ENCODE results near the gene LRRIQ1.
"Not testable (repeated sequence)": the region's sequence is repeated elsewhere in the genome, so short reads cannot be mapped to it uniquely, and the experiment has no call there.

Gene LRRIQ1

DNA sequence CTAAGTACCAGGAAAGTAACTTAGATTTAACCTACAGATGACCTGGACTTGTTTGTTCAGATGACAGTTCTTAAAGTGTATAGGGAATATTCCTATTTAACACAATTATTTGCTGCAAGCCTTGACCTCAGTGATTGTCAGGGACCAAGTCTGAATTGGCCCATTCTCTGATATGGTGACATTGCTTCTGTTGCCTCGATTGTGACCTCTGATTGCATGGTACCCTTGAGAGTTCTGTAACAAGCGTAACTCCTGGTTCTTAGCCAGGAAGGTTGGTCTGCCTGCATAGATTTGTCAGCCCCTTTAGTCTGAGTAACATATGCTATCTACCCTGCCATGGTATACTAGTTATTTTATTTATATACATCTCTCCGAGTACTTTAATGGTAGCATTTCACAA lies 150.1 kb downstream of the LRRIQ1 start:
- DNase-seq: no peak
- Mint-ChIP-seq H3K36me3 (no peaks in the 10 kb centered on the region), H3K27ac (no peak overlapping the region), H3K4me3 (no peak overlapping the region), H3K9me3 (no peaks in the 10 kb centered on the region), H3K27me3 (no peaks in the 10 kb centered on the region), H3K4me1 (no peaks in the 10 kb centered on the region)
- CTCF ChIA-PET: no interaction called here

GRCh38 chr12:85188619-85189018 lies 152.5 kb downstream of the LRRIQ1 start:
- DNase-seq: no peak
- Mint-ChIP-seq H3K36me3 (no peaks in the 10 kb centered on the region), H3K27ac (no peak overlapping the region), H3K27me3 (no peaks in the 10 kb centered on the region), H3K4me3 (no peak overlapping the region), H3K9me3 (no peaks in the 10 kb centered on the region), H3K4me1 (no peaks in the 10 kb centered on the region)
- CTCF ChIA-PET: no interaction called here

DNA sequence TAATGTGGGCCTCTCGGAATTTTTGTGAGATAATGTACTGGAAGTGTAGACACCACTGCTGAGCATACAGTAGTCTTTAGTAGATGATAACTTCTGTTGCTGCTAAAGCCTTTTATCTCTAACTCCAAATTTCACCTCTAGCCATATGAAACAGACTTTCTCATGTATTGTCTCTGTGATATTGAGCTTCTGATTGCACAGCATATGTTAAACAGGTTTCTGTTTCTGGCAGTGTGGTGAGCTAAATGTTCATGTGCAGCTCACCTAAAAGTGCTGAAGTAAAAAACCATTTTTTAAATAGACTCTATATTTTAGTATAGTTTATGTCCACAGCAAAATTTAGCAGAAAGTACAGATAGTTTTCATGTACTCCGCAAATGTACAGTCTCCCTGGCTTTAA lies 154.6 kb downstream of the LRRIQ1 start:
- CTCF ChIA-PET: no interaction called here
- Mint-ChIP-seq H3K4me1 (no peaks in the 10 kb centered on the region), H3K27me3 (no peaks in the 10 kb centered on the region), H3K4me3 (no peak overlapping the region), H3K27ac (no peak overlapping the region), H3K36me3 (no peaks in the 10 kb centered on the region), H3K9me3 (no peaks in the 10 kb centered on the region)
- DNase-seq: no peak

- H3K27me3 Mint-ChIP-seq, H3K4me3 Mint-ChIP-seq, H3K27ac Mint-ChIP-seq, DNase-seq, H3K4me1 Mint-ChIP-seq, CTCF ChIA-PET, H3K36me3 Mint-ChIP-seq: not testable (repeated sequence)
- H3K9me3 Mint-ChIP-seq: peaks cover 20% of the 10 kb centered on the region
These were observed 167.7 kb downstream of the LRRIQ1 start for GRCh38 chr12:85203809-85204208.

DNA sequence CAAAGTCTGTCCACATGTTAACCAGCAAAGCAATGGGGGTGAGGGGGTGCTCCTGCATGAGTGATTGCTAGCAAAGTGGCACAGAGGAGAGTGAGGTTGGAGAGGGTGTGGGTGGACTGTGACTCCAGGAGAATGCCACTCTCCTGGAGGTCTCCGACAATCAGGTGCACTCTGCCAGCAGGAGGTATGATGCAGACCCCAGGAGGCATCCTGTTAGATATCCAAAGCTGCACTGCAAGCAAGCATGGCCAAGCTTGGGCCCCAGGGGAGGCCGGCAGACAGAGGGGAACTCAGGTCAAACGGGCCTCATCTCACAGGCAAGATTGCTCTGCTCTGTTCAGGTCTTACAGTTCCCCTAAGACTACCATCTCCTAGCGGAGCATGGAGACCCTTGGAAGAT lies 170.4 kb downstream of the LRRIQ1 start:
- CTCF ChIA-PET: no interaction called here

GRCh38 chr12:85224339-85224738 lies 188.2 kb downstream of the LRRIQ1 start:
- H3K4me1 Mint-ChIP-seq, H3K36me3 Mint-ChIP-seq, H3K9me3 Mint-ChIP-seq, H3K4me3 Mint-ChIP-seq, DNase-seq, H3K27ac Mint-ChIP-seq, H3K27me3 Mint-ChIP-seq, CTCF ChIA-PET: not testable (repeated sequence)

More for the DNA sequence above, 170.4 kb downstream of the LRRIQ1 start:
- DNase-seq: no peak
- no peaks in the 10 kb centered on the region for H3K36me3 Mint-ChIP-seq
- H3K9me3 Mint-ChIP-seq: peaks cover 20% of the 10 kb centered on the region
- H3K27me3 Mint-ChIP-seq: no peaks in the 10 kb centered on the region
- H3K4me3 Mint-ChIP-seq: no peak overlapping the region
- H3K4me1 Mint-ChIP-seq: no peaks in the 10 kb centered on the region
- no peak overlapping the region for H3K27ac Mint-ChIP-seq

GRCh38 chr12:85225501-85225900 lies 189.3 kb downstream of the LRRIQ1 start:
- Mint-ChIP-seq H3K4me1 (no peaks in the 10 kb centered on the region), H3K4me3 (no peak overlapping the region), H3K36me3 (no peaks in the 10 kb centered on the region), H3K27me3 (no peaks in the 10 kb centered on the region), H3K27ac (no peak overlapping the region), H3K9me3 (no peaks in the 10 kb centered on the region)
- CTCF ChIA-PET: no interaction called here
- no peak for DNase-seq

GRCh38 chr12:85237327-85237726 lies 201.2 kb downstream of the LRRIQ1 start:
- Mint-ChIP-seq H3K36me3 (no peaks in the 10 kb centered on the region), H3K4me1 (no peaks in the 10 kb centered on the region), H3K27ac (no peak overlapping the region), H3K27me3 (no peaks in the 10 kb centered on the region), H3K4me3 (no peak overlapping the region), H3K9me3 (no peaks in the 10 kb centered on the region)
- no peak for DNase-seq
- CTCF ChIA-PET: no interaction called here

GRCh38 chr12:85244561-85244960 lies 208.4 kb downstream of the LRRIQ1 start:
- H3K36me3 Mint-ChIP-seq: no peaks in the 10 kb centered on the region

GRCh38 chr12:85253853-85254252 lies 217.7 kb downstream of the LRRIQ1 start:
- Mint-ChIP-seq H3K36me3 (no peaks in the 10 kb centered on the region), H3K4me1 (no peaks in the 10 kb centered on the region), H3K27me3 (no peaks in the 10 kb centered on the region), H3K27ac (no peak overlapping the region), H3K4me3 (no peak overlapping the region), H3K9me3 (no peaks in the 10 kb centered on the region)
- CTCF ChIA-PET: interaction anchor here (0.6 kb wide), 1 partner anchor 1250 kb away, joined by 3 read pairs; no protein-coding TSS in a partner anchor
- no peak for DNase-seq

More at GRCh38 chr12:85244561-85244960, 208.4 kb downstream of the LRRIQ1 start:
- Mint-ChIP-seq H3K4me1 (no peaks in the 10 kb centered on the region), H3K9me3 (no peaks in the 10 kb centered on the region), H3K27me3 (no peaks in the 10 kb centered on the region), H3K4me3 (no peak overlapping the region), H3K27ac (no peak overlapping the region)
- no peak for DNase-seq
- CTCF ChIA-PET: no interaction called here

GRCh38 chr12:85257671-85258070 lies 221.5 kb downstream of the LRRIQ1 start:
- no peaks in the 10 kb centered on the region for H3K4me1 Mint-ChIP-seq
- H3K9me3 Mint-ChIP-seq: no peaks in the 10 kb centered on the region
- no peak overlapping the region for H3K27ac Mint-ChIP-seq
- DNase-seq: no peak
- H3K27me3 Mint-ChIP-seq: no peaks in the 10 kb centered on the region
- CTCF ChIA-PET: no interaction called here
- no peak overlapping the region for H3K4me3 Mint-ChIP-seq
- no peaks in the 10 kb centered on the region for H3K36me3 Mint-ChIP-seq

DNA sequence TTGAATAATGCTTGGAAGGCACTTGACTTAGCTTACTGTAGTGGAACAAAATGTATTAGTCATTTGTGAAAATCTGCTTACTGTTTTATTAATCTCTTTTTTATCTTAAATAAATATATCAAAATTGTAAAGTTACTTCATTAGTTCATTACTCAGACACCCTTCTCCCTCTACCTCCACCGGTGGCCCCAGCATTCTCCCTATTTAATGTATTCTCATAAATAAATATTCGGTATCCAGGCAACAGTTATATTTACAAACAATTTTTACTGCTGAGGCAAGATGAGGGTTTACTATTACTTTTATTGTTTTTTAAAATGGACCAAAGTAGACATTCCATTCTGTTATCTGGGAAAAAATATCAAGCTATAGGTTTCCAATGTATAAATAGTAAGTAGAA lies 224.3 kb downstream of the LRRIQ1 start:
- Mint-ChIP-seq H3K4me1 (no peaks in the 10 kb centered on the region), H3K4me3 (no peak overlapping the region), H3K27me3 (no peaks in the 10 kb centered on the region), H3K27ac (no peak overlapping the region), H3K36me3 (no peaks in the 10 kb centered on the region), H3K9me3 (no peaks in the 10 kb centered on the region)
- CTCF ChIA-PET: no interaction called here
- no peak for DNase-seq

GRCh38 chr12:85260896-85261295 lies 224.7 kb downstream of the LRRIQ1 start:
- H3K9me3 Mint-ChIP-seq: no peaks in the 10 kb centered on the region
- H3K4me1 Mint-ChIP-seq: no peaks in the 10 kb centered on the region
- DNase-seq: no peak
- no peak overlapping the region for H3K27ac Mint-ChIP-seq
- CTCF ChIA-PET: no interaction called here
- no peaks in the 10 kb centered on the region for H3K27me3 Mint-ChIP-seq
- no peaks in the 10 kb centered on the region for H3K36me3 Mint-ChIP-seq
- no peak overlapping the region for H3K4me3 Mint-ChIP-seq

- no peaks in the 10 kb centered on the region for H3K9me3 Mint-ChIP-seq
- CTCF ChIA-PET: no interaction called here
These were observed 230.2 kb downstream of the LRRIQ1 start for GRCh38 chr12:85266356-85266755.

GRCh38 chr12:85273381-85274314 lies 237.5 kb downstream of the LRRIQ1 start:
- Mint-ChIP-seq H3K9me3 (no peaks in the 10 kb centered on the region), H3K36me3 (peaks cover 1% of the 10 kb centered on the region), H3K27me3 (peaks cover 37% of the 10 kb centered on the region), H3K4me3 (no peak overlapping the region), H3K27ac (no peak overlapping the region), H3K4me1 (no peaks in the 10 kb centered on the region)
- DNase-seq: no peak
- CTCF ChIA-PET: no interaction called here

More at GRCh38 chr12:85266356-85266755, 230.2 kb downstream of the LRRIQ1 start:
- Mint-ChIP-seq H3K36me3 (no peaks in the 10 kb centered on the region), H3K4me3 (no peak overlapping the region), H3K27ac (no peak overlapping the region), H3K4me1 (no peaks in the 10 kb centered on the region), H3K27me3 (no peaks in the 10 kb centered on the region)
- DNase-seq: no peak
